Dermis lymphatic vessel endothelial cell (primary cell): ENCODE results near the gene METTL2B. TPM values are rescaled to one million over a fixed set of nuclear protein-coding genes. Genes with fewer than 3 reads are reported as not detected.

ENCODE experiments used
- total RNA-seq: library from RNA; depleted of rRNA; stranded (reverse); fragments of >200 nt; gene quantifications from 2 replicates; pipeline ENCODE4 v1.2.1, GENCODE V29; 2014

METTL2B gene, protein sequence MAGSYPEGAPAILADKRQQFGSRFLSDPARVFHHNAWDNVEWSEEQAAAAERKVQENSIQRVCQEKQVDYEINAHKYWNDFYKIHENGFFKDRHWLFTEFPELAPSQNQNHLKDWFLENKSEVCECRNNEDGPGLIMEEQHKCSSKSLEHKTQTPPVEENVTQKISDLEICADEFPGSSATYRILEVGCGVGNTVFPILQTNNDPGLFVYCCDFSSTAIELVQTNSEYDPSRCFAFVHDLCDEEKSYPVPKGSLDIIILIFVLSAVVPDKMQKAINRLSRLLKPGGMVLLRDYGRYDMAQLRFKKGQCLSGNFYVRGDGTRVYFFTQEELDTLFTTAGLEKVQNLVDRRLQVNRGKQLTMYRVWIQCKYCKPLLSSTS
- total RNA-seq, result 21.3 and 25.9 TPM in 2 replicates

DNA sequence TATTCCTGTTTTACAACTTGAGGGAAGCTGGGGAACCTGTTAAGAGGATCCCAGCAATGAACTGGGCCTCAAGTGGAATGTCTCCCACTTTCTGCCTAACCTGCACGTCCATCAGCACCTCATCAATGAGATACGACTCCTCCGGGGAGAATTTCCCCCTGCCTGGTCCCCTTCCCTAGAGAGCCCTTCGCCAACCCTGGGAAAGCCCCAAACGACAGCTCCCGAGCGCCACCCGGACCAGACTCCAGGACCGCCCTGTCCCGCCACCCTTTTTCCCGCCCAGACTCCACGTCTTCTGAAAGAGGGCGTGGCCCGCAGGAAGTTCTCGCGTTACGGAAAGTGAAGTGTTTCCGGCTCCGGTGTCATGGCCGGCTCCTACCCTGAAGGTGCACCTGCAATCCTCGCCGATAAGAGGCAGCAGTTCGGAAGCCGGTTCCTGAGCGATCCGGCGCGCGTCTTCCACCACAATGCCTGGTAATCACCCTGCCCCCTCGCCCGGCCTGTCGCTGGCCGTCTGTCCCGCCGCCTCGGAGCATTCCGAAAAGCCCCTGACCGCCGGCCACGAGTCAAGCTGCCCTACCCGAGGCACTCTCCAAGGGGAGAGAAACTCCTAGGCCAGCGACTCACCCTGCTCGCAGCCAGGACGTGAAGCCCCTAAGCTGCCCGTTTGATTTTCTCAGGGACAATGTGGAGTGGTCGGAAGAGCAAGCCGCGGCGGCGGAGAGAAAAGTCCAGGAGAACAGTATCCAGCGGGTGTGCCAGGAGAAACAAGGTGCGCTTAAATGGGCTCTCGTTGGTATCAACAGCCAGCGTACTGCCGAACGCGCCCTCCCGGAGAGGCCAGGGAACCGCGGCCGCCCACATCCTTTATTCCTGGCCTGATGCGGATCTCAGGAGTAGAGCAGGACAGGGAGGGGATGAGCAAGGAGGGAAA is at the start of gene METTL2B:
Gene METTL2B (plus strand): TSS at position 347 of the 934 bp plus-strand sequence. CDS start 18 bp downstream, at position 365.

DNA sequence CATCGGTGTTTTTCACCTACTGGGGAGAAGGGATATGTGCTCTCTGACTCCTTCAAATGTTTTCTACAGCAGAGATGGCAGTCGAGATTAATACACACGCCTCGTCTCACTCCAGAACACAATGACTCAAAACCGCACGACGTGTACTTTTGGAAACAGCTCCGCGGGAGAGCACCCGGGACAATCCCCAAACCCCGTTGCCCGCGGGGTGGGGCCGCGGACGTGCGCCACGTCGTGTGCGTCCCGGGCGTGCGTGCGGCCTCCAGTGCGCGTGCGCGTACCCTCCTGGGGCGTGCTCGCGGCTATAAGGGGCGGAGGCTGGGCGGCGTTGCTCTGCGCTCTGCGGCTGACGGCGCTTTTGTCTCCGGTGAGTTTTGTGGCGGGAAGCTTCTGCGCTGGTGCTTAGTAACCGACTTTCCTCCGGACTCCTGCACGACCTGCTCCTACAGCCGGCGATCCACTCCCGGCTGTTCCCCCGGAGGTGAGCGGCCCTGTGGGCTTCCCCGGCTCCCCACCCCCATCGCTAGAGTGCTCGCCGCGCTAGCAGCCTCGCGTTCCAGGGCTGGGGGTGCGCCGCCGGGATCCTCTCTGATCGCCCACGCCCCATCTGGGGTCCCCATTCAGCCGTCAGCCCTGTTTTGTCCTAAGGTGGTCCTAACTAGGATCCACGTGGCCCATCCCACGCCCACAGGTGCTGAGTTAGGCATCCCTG is 20.8 kb upstream of the METTL2B start, which contains the start of gene HILPDA:
Gene HILPDA (plus strand): TSS at position 336 of the 712 bp plus-strand sequence. CDS start 1,391 bp downstream, outside the sequence.

Other genes starting within 250 kb of the METTL2B start
- not detected in 2 replicates for gene LEP, start 235.5 kb upstream of the METTL2B start, total RNA-seq
- 7.0 and 15.5 TPM in 2 replicates for gene RBM28, start 132.8 kb upstream of the METTL2B start, total RNA-seq
- not detected in 2 replicates for gene PRRT4, start 115.1 kb upstream of the METTL2B start, total RNA-seq
- 31.1 and 42.9 TPM in 2 replicates for gene IMPDH1, start 66.8 kb upstream of the METTL2B start, total RNA-seq
- gene HILPDA, start 20.9 kb upstream of the METTL2B start, total RNA-seq, result 6.9 and 9.1 TPM in 2 replicates
- gene GARIN1A, start 195.5 kb downstream of the METTL2B start, total RNA-seq, result 0.09 and 0.33 TPM in 2 replicates